Measurements from ENCODE around the gene GPATCH8. TPM values are rescaled to one million over a fixed set of nuclear protein-coding genes. Genes with fewer than 3 reads are reported as not detected.

GPATCH8 gene
- total RNA-seq (2022) (40.8 and 43.6 TPM in 2 replicates), Bru-seq, nascent RNA (percentile 86 among the genes with signal in this experiment), BruChase-seq, experiment 1, labeled RNA remaining after a 6-hour chase (percentile 82 among the genes with signal in this experiment), BruChase-seq, experiment 2, labeled RNA remaining after a 2-hour chase (percentile 86 among the genes with signal in this experiment)
- long read RNA-seq, full-length matches to known transcripts = 4 of 27 reads
- long read RNA-seq, partial matches to known transcripts = 0 of 27 reads
- long read RNA-seq, other reads (novel, unspliced or antisense) = 23 of 27 reads

- Mint-ChIP-seq H3K4me1 (ENCODE audit: insufficient read depth, unreplicated experiment) (peaks cover 12% of the 10 kb centered on the region), H3K9me3 (ENCODE audit: unreplicated experiment) (no peaks in the 10 kb centered on the region), H3K27me3 (ENCODE audit: insufficient read depth, unreplicated experiment) (no peaks in the 10 kb centered on the region), H3K4me3 (ENCODE audit: unreplicated experiment) (peak within 1 kb of the TSS; percentile 82), H3K36me3 (ENCODE audit: insufficient read depth, unreplicated experiment) (no peaks in the 10 kb centered on the region), H3K27ac (ENCODE audit: low read depth, unreplicated experiment) (peak within 1 kb of the TSS; percentile 96)
- POLR2A ChIA-PET = interaction anchor here (0.6 to 2.9 kb wide), 35 partner anchors 8 to 1579 kb away, joined by 3 to 16 read pairs (median 3); partner anchors contain the start of genes CCDC43, DBF4B, FZD2 and GRN
- intact Hi-C loops (cut with micrococcal nuclease) = loop anchor here (5.0 kb wide), 2 partner anchors 86 to 101 kb away; no protein-coding TSS in a partner anchor
- BruUV-seq (replicated peaks) = no TSS peak
- no peak for TF ChIP-seq CTCF (IDR thresholded peaks at IDR 0.05; ENCODE audit: unreplicated experiment)
- peak; percentile 94 for DNase-seq (ENCODE audit: unreplicated experiment)
- CTCF ChIA-PET = interaction anchor here (0.6 to 1.1 kb wide), 7 partner anchors 14 to 808 kb away, joined by 3 to 4 read pairs (median 3); no protein-coding TSS in a partner anchor
Observed at GRCh38 chr17:44503147-44504029, at the start of gene GPATCH8. Gene GPATCH8 (minus strand): TSS chr17:44503406. CDS start chr17:44503370, 36 bp downstream.

GRCh38 chr17:44552361-44552760 lies 49.2 kb upstream of the GPATCH8 start:
- intact Hi-C loops (cut with micrococcal nuclease) = no loop called here

GRCh38 chr17:44549686-44550085 lies 46.5 kb upstream of the GPATCH8 start:
- POLR2A ChIA-PET = interaction anchor here (0.6 kb wide), 1 partner anchor 49 kb away, joined by 4 read pairs; no protein-coding TSS in a partner anchor

More at GRCh38 chr17:44552361-44552760, 49.2 kb upstream of the GPATCH8 start:
- Mint-ChIP-seq H3K9me3 (ENCODE audit: unreplicated experiment) (peaks cover 7% of the 10 kb centered on the region), H3K27me3 (ENCODE audit: insufficient read depth, unreplicated experiment) (no peaks in the 10 kb centered on the region), H3K4me3 (ENCODE audit: unreplicated experiment) (peak overlapping the region; percentile 4), H3K36me3 (ENCODE audit: insufficient read depth, unreplicated experiment) (peaks cover 3% of the 10 kb centered on the region), H3K4me1 (ENCODE audit: insufficient read depth, unreplicated experiment) (peaks cover 34% of the 10 kb centered on the region), H3K27ac (ENCODE audit: low read depth, unreplicated experiment) (peak overlapping the region; percentile 91)
- POLR2A ChIA-PET = interaction anchor here (0.6 to 1.1 kb wide), 2 partner anchors 16 to 48 kb away, joined by 3 read pairs; no protein-coding TSS in a partner anchor
- DNase-seq (ENCODE audit: unreplicated experiment) = peak; percentile 51
- no TSS peak for BruUV-seq (replicated peaks)
- CTCF ChIA-PET = interaction anchor here (0.7 kb wide), 1 partner anchor 139 kb away, joined by 4 read pairs; no protein-coding TSS in a partner anchor
- TF ChIP-seq CTCF (IDR thresholded peaks at IDR 0.05; ENCODE audit: unreplicated experiment) = no peak

More at GRCh38 chr17:44549686-44550085, 46.5 kb upstream of the GPATCH8 start:
- Mint-ChIP-seq H3K4me3 (ENCODE audit: unreplicated experiment) (no peak overlapping the region), H3K27me3 (ENCODE audit: insufficient read depth, unreplicated experiment) (no peaks in the 10 kb centered on the region), H3K9me3 (ENCODE audit: unreplicated experiment) (peaks cover 7% of the 10 kb centered on the region), H3K4me1 (ENCODE audit: insufficient read depth, unreplicated experiment) (peaks cover 38% of the 10 kb centered on the region), H3K36me3 (ENCODE audit: insufficient read depth, unreplicated experiment) (no peaks in the 10 kb centered on the region), H3K27ac (ENCODE audit: low read depth, unreplicated experiment) (no peak overlapping the region)
- DNase-seq (ENCODE audit: unreplicated experiment) = no peak
- no TSS peak for BruUV-seq (replicated peaks)
- CTCF ChIA-PET = interaction anchor here (0.6 to 0.7 kb wide), 3 partner anchors 512 to 1305 kb away, joined by 3 read pairs; partner anchors contain the start of gene NMT1
- TF ChIP-seq CTCF (IDR thresholded peaks at IDR 0.05; ENCODE audit: unreplicated experiment) = no peak
- intact Hi-C loops (cut with micrococcal nuclease) = no loop called here
